ENCODE results near the gene TLDC2. TPM values are rescaled to one million over a fixed set of nuclear protein-coding genes. Genes with fewer than 3 reads are reported as not detected.

TLDC2 gene
- total RNA-seq, 1 experiment from 2014 or later: 0.32 TPM

- H3K79me2 ChIP-seq (ENCODE audit: insufficient read depth, low read length): peaks cover 22% of the 10 kb centered on the region; the same call in 1 of the 2 replicates
- intact Hi-C loops (cut with micrococcal nuclease): no loop called here
- ATAC-seq (no peak), DNase-seq (ENCODE audit: low read depth, low spot score) (no peak)
- H3K4me3 ChIP-seq (replicated peaks in 1 of 2; ENCODE audit: low read depth in 1 of 2, low read length in 2 of 2): no peak overlapping the region
- H3K36me3 ChIP-seq (ENCODE audit: control insufficient read depth in 1 of 2, insufficient read depth in 2 of 2, low read length in 2 of 2): no peaks in the 10 kb centered on the region
- H3K4me2 ChIP-seq (ENCODE audit: low read length): no peak overlapping the region
- CTCF ChIA-PET: interaction anchor here (0.6 to 1.1 kb wide), 3 partner anchors 12 to 409 kb away, joined by 3 to 7 read pairs (median 3); no protein-coding TSS in a partner anchor
- H3K9me3 ChIP-seq (ENCODE audit: control insufficient read depth in 1 of 2, insufficient read depth in 1 of 2, low read depth in 1 of 2, low read length in 2 of 2): no peaks in the 10 kb centered on the region
- no peak overlapping the region for H3K9ac ChIP-seq (ENCODE audit: low read length)
- H3K4me1 ChIP-seq (ENCODE audit: control insufficient read depth in 1 of 2, insufficient read depth in 2 of 2, low read length in 2 of 2): peaks cover 0 to 15% of the 10 kb centered on the region in 2 experiments; a peak in 2 of 4 replicates
- no peaks in the 10 kb centered on the region for H3K27me3 ChIP-seq (ENCODE audit: insufficient read depth, low read length)
- TF ChIP-seq YY1 (IDR thresholded peaks at IDR 0.05; ENCODE audit: extremely low read depth, insufficient replicate concordance, low read depth, low read length): no peak
- no peak for TF ChIP-seq EZH2 (IDR thresholded peaks at IDR 0.05)
- no peak for TF ChIP-seq SRF (IDR thresholded peaks at IDR 0.05; ENCODE audit: low read depth)
- TF ChIP-seq FOSL1 (IDR thresholded peaks at IDR 0.05; ENCODE audit: low read depth): no peak
- TF ChIP-seq CEBPB (IDR thresholded peaks at IDR 0.05; ENCODE audit: low read depth): no peak
- no peak for TF ChIP-seq RAD21 (IDR thresholded peaks at IDR 0.05; ENCODE audit: low read depth)
- TF ChIP-seq ZBTB33 (IDR thresholded peaks at IDR 0.05; ENCODE audit: extremely low read depth, insufficient replicate concordance, low read length): no peak
- TF ChIP-seq ZFX (IDR thresholded peaks at IDR 0.05): no peak
- no peak for TF ChIP-seq CBX3 (IDR thresholded peaks at IDR 0.05; ENCODE audit: low read depth)
- no peak for TF ChIP-seq ELF1 (IDR thresholded peaks at IDR 0.05; ENCODE audit: borderline replicate concordance, low read depth)
- TF ChIP-seq SP1 (IDR thresholded peaks at IDR 0.05; ENCODE audit: low read depth): no peak
- TF ChIP-seq EZH2phosphoT487 (IDR thresholded peaks at IDR 0.05; ENCODE audit: borderline replicate concordance): no peak
- no peak for TF ChIP-seq CTCF (IDR thresholded peaks at IDR 0.05 in 2 of 3, conservative IDR thresholded peaks at IDR 0.05 in 1 of 3; ENCODE audit: borderline replicate concordance in 1 of 3, insufficient read depth in 1 of 3, low read depth in 2 of 3, low read length in 2 of 3)
- no peak for TF ChIP-seq JUND (IDR thresholded peaks at IDR 0.05)
- no peak for TF ChIP-seq TCF7L2 (IDR thresholded peaks at IDR 0.05; ENCODE audit: borderline replicate concordance, extremely low read depth, insufficient read depth, insufficient read length)
- no peak overlapping the region for H2AFZ ChIP-seq (ENCODE audit: low read depth, low read length, poor library complexity, severe bottlenecking)
- no TSS peak for BruUV-seq (replicated peaks)
- RAD21 ChIA-PET (ENCODE audit: low non-redundant PET in 1 of 2, low total read pairs in 2 of 2, uncharacterized antibody in 2 of 2, unreplicated experiment in 2 of 2): no interaction called here
- H3K27ac ChIP-seq (ENCODE audit: low read depth, low read length): no peak overlapping the region
- POLR2A ChIA-PET: interaction anchor here (2.0 kb wide), 1 partner anchor 12 kb away, joined by 7 read pairs; no protein-coding TSS in a partner anchor
- no peaks in the 10 kb centered on the region for H3K9me2 ChIP-seq (ENCODE audit: insufficient read depth)
- no peaks in the 10 kb centered on the region for H4K20me1 ChIP-seq (ENCODE audit: insufficient read depth)
Observed at GRCh38 chr20:36848078-36848660, 27.8 kb upstream of the TLDC2 start.
